Loucy (cell line): ENCODE data around the gene ABTB2.

Source experiments
- H2AFZ ChIP-seq: fragments of 200-600 bp; sonication (generic); 2 replicates; pipeline ENCODE4 v1.6.0; 2016; ENCODE audit warnings: antibody characterized with exemption, mild to moderate bottlenecking, low read length, moderate library complexity
- H3F3A ChIP-seq: fragments of 200-600 bp; 2 replicates; pipeline ENCODE4 v1.6.0; 2016; ENCODE audit warnings: antibody characterized with exemption, low read depth, mild to moderate bottlenecking
- H3K27me3 ChIP-seq: fragments of 200-600 bp; sonication (generic); 2 replicates; pipeline ENCODE4 v1.6.1; 2014; ENCODE audit warnings: low read length, mild to moderate bottlenecking; ENCODE audit not compliant: insufficient read depth, poor library complexity, severe bottlenecking
- H3K36me3 ChIP-seq: fragments of 200-600 bp; sonication (generic); 2 replicates; pipeline ENCODE4 v1.6.1; 2016; ENCODE audit warnings: low read length; ENCODE audit not compliant: insufficient read depth
- H3K4me1 ChIP-seq: fragments of 200-600 bp; sonication (generic); 2 replicates; pipeline ENCODE4 v1.5.1; 2014; ENCODE audit warnings: low read length, mild to moderate bottlenecking; ENCODE audit not compliant: insufficient read depth, poor library complexity, severe bottlenecking
- H3K4me2 ChIP-seq: fragments of 200-600 bp; sonication (generic); 2 replicates; pipeline ENCODE4 v1.6.0; 2014; ENCODE audit warnings: antibody characterized with exemption, low read length, low read depth, mild to moderate bottlenecking; ENCODE audit not compliant: poor library complexity, severe bottlenecking
- H3K4me3 ChIP-seq: fragments of 200-600 bp; sonication (generic); 2 replicates; pipeline ENCODE4 v1.5.1; 2014; ENCODE audit warnings: low read length, mild to moderate bottlenecking, mixed read lengths; ENCODE audit not compliant: poor library complexity, severe bottlenecking
- H3K79me2 ChIP-seq: fragments of 200-600 bp; sonication (generic); 2 replicates; pipeline ENCODE4 v1.6.1; 2014; ENCODE audit warnings: low read length; ENCODE audit not compliant: insufficient read depth
- H3K9ac ChIP-seq: fragments of 200-600 bp; sonication (generic); 2 replicates; pipeline ENCODE4 v1.6.0; 2014; ENCODE audit warnings: mild to moderate bottlenecking, low read depth, low read length, moderate library complexity; ENCODE audit not compliant: poor library complexity, severe bottlenecking
- H3K9me2 ChIP-seq: fragments of 200-600 bp; sonication (generic); replicated peaks from 2 replicates; pipeline ENCODE4 v1.6.1; 2016; ENCODE audit warnings: low read depth, low read length, mixed read lengths
- H3K9me3 ChIP-seq: fragments of 200-600 bp; sonication (generic); 2 replicates; pipeline ENCODE4 v1.6.1; 2014; ENCODE audit warnings: mild to moderate bottlenecking, antibody characterized with exemption, low read length, low read depth; ENCODE audit not compliant: insufficient read depth
- H4K20me1 ChIP-seq: fragments of 200-600 bp; sonication (generic); 2 replicates; pipeline ENCODE4 v1.6.0; 2014; ENCODE audit warnings: antibody characterized with exemption, low read length, mild to moderate bottlenecking; ENCODE audit not compliant: insufficient read depth, poor library complexity, severe bottlenecking
- CTCF ChIP-seq: fragments of 200-600 bp; sonication (generic); conservative IDR thresholded peaks from 2 replicates; pipeline ENCODE4 v1.5.1; 2014; ENCODE audit warnings: mild to moderate bottlenecking, antibody characterized with exemption, low read length
- EZH2phosphoT487 ChIP-seq: fragments of 200-600 bp; IDR thresholded peaks from 2 replicates; pipeline ENCODE4 v1.6.1; 2018; ENCODE audit warnings: antibody characterized with exemption, mild to moderate bottlenecking, moderate library complexity, borderline replicate concordance

Gene ABTB2

GRCh38 chr11:34305780-34306179 is 52.0 kb downstream of the ABTB2 start:
- Histone ChIP-seq H3K4me2 (no peak overlapping the region), H3K9me3 (no peaks in the 10 kb centered on the region), H3K9me2 (no peaks in the 10 kb centered on the region), H3K79me2 (no peaks in the 10 kb centered on the region), H3K4me1 (peaks cover 70% of the 10 kb centered on the region), H2AFZ (0 out of 2 replicates have a peak overlapping the region, but pooled peaks have one; percentile 16), H3K36me3 (no peaks in the 10 kb centered on the region), H3F3A (peaks cover 13% of the 10 kb centered on the region), H3K27me3 (no peaks in the 10 kb centered on the region), H3K4me3 (no peak overlapping the region), H4K20me1 (no peaks in the 10 kb centered on the region), H3K9ac (no peak overlapping the region)
- TF ChIP-seq CTCF (no peak), EZH2phosphoT487 (no peak)

DNA sequence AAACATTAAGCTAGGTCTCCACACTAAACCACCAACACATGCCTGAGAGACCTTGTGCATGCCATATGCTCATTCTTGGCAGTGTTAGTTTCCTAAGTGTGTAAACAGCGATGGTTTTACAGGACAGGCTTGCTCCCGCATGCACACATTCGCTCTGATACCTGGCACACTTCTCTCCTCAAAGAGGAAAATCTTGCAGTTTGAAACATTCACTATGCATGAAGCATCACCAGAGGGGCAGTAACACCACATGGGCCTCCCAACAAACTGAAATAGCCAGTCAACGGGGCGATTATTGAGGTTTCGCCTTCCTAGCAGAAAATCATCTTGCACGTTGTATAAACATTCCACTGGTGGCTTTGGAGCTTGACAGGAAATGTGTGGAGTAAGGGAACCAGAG is 52.6 kb downstream of the ABTB2 start:
- Histone ChIP-seq H3K36me3 (no peaks in the 10 kb centered on the region), H3K27me3 (no peaks in the 10 kb centered on the region), H3K4me3 (no peak overlapping the region), H3K9me2 (no peaks in the 10 kb centered on the region), H3K9me3 (no peaks in the 10 kb centered on the region), H4K20me1 (no peaks in the 10 kb centered on the region), H3K4me1 (peaks cover 70% of the 10 kb centered on the region), H3K9ac (no peak overlapping the region), H3F3A (peaks cover 13% of the 10 kb centered on the region), H2AFZ (peak overlapping the region; percentile 16; the same call in 1 of the 2 replicates), H3K4me2 (no peak overlapping the region), H3K79me2 (no peaks in the 10 kb centered on the region)
- TF ChIP-seq EZH2phosphoT487, result no peak
- no peak for TF ChIP-seq CTCF

GRCh38 chr11:34303028-34303570 is 54.7 kb downstream of the ABTB2 start:
- Histone ChIP-seq H2AFZ (0 out of 2 replicates have a peak overlapping the region, but pooled peaks have one; percentile 16), H3K27me3 (no peaks in the 10 kb centered on the region), H4K20me1 (no peaks in the 10 kb centered on the region), H3K9me3 (no peaks in the 10 kb centered on the region), H3K4me3 (peak overlapping the region; percentile 60), H3K9ac (peak overlapping the region; percentile 20), H3K4me1 (peaks cover 65% of the 10 kb centered on the region), H3K4me2 (peak overlapping the region; percentile 73), H3K9me2 (no peaks in the 10 kb centered on the region), H3K36me3 (no peaks in the 10 kb centered on the region), H3K79me2 (no peaks in the 10 kb centered on the region), H3F3A (peaks cover 13% of the 10 kb centered on the region)
- TF ChIP-seq CTCF, result no peak
- TF ChIP-seq EZH2phosphoT487, result no peak
